Measurements from ENCODE around the gene NISCH. TPM values are rescaled to one million over a fixed set of nuclear protein-coding genes. Genes with fewer than 3 reads are reported as not detected.

The NISCH gene
- total and polyA plus RNA-seq, 2 donors (not counting 3 experiments of a cell fraction or from before 2014, with no cell fraction given), result 156 to 178 TPM

- dilution Hi-C loops (cut with MboI; ENCODE audit: extremely low pct_ligation_motif_present, low sequenced_read_pairs), result no loop called here
- H3K9me1 ChIP-seq (replicated peaks; ENCODE audit: control insufficient read depth, extremely low read depth, insufficient read depth, low read length), result no peaks in the 10 kb centered on the region
- no peaks in the 10 kb centered on the region for H3K27me3 ChIP-seq (ENCODE audit: control insufficient read depth in 2 of 2, insufficient read depth in 2 of 2, low read length in 2 of 2)
- H2AFZ ChIP-seq (ENCODE audit: low read depth, low read length), result no peak within 1 kb of the TSS
- intact Hi-C loops (cut with micrococcal nuclease), result loop anchor here (5.0 kb wide), 1 partner anchor 208 kb away; the partner anchor contains the start of gene TWF2
- peak; percentile 69 for DNase-seq (ENCODE audit: low read depth, low spot score)
- H3K4me3 ChIP-seq (replicated peaks in 1 of 3; ENCODE audit: insufficient read depth in 1 of 3, low read depth in 1 of 3, low read length in 3 of 3), result peak within 1 kb of the TSS in 1 of 3 experiments; percentile 31
- BruUV-seq (replicated peaks), result no TSS peak
- peaks cover 0 to 4% of the 10 kb centered on the region in 2 experiments for H3K36me3 ChIP-seq (ENCODE audit: control insufficient read depth in 2 of 2, extremely low read depth in 1 of 2, insufficient read depth in 2 of 2, low read length in 2 of 2)
- H3K9ac ChIP-seq (replicated peaks; ENCODE audit: extremely low read depth, insufficient read depth, low read length), result no peak within 1 kb of the TSS
- no peak within 1 kb of the TSS for H3K27ac ChIP-seq (ENCODE audit: insufficient read depth, low read depth, low read length)
- FAIRE-seq, result peak; percentile 94
- H3K79me2 ChIP-seq (ENCODE audit: control insufficient read depth, insufficient read depth, low read length), result no peaks in the 10 kb centered on the region
- no peaks in the 10 kb centered on the region for H3K9me3 ChIP-seq (replicated peaks; ENCODE audit: control insufficient read depth, insufficient read depth, low read length)
- TF ChIP-seq POLR2AphosphoS5 (IDR thresholded peaks at IDR 0.05; ENCODE audit: insufficient read depth, low read depth, low read length), result peak; percentile 33
- TF ChIP-seq MYC (IDR thresholded peaks at IDR 0.05; ENCODE audit: low read depth, low read length), result no peak
- TF ChIP-seq MAX (IDR thresholded peaks at IDR 0.05; ENCODE audit: insufficient read depth, insufficient read length), result no peak
- TF ChIP-seq POLR2A (IDR thresholded peaks at IDR 0.05; ENCODE audit: low read depth, low read length), result peak; percentile 47
- TF ChIP-seq FOS (IDR thresholded peaks at IDR 0.05; ENCODE audit: borderline replicate concordance, insufficient read depth, low read length), result no peak
- TF ChIP-seq EZH2 (IDR thresholded peaks at IDR 0.05; ENCODE audit: borderline replicate concordance, low read depth, low read length, severe bottlenecking), result no peak
- no peak for TF ChIP-seq GATA2 (IDR thresholded peaks at IDR 0.05; ENCODE audit: insufficient read depth, insufficient read length, low read depth, low read length)
- peak; percentile 50 to 81 for TF ChIP-seq CTCF (IDR thresholded peaks at IDR 0.05; ENCODE audit: extremely low read depth in 1 of 2, insufficient read depth in 1 of 2, low read depth in 1 of 2, low read length in 2 of 2)
- no peak for TF ChIP-seq JUN (IDR thresholded peaks at IDR 0.05; ENCODE audit: borderline replicate concordance, insufficient read depth, insufficient read length, low read depth)
- no peak within 1 kb of the TSS for H3K4me2 ChIP-seq (ENCODE audit: insufficient read depth, low read length)
- no peaks in the 10 kb centered on the region for H4K20me1 ChIP-seq (replicated peaks; ENCODE audit: control insufficient read depth, extremely low read depth, insufficient read depth, low read length)
- ChIA-PET POLR2A (interaction anchor here (0.9 kb wide), 1 partner anchor 47 kb away, joined by 9 read pairs; no protein-coding TSS in a partner anchor), CTCF (interaction anchor here (1.5 to 7.2 kb wide), 5 partner anchors 8 to 186 kb away, joined by 4 to 243 read pairs (median 26); no protein-coding TSS in a partner anchor)
- peaks cover 5% of the 10 kb centered on the region for H3K4me1 ChIP-seq (ENCODE audit: control insufficient read depth, extremely low read depth, insufficient read depth, low read length)
These were observed 10.3 kb upstream of the NISCH start, which contains the start of gene SEMA3G for GRCh38 chr3:52444860-52445793. Gene SEMA3G (minus strand): TSS chr3:52445103. CDS start chr3:52445027, 76 bp downstream.

All from endothelial cell of umbilical vein (primary cell).